Measurements from ENCODE around the gene KISS1R.
A peak's percentile ranks its signal among the peaks of the same experiment; 100 is the strongest.

- TF ChIP-seq CTCF (IDR thresholded peaks at IDR 0.05) (no peak), POLR2A (IDR thresholded peaks at IDR 0.05) (no peak), POLR2AphosphoS5 (IDR thresholded peaks at IDR 0.05) (peak in 1 of 3 donors; percentile 53)
Measured at GRCh38 chr19:947707-948539, 30.8 kb downstream of the KISS1R start.
